H9 (cell line): ENCODE data around the gene DIAPH2. TPM values are rescaled to one million over a fixed set of nuclear protein-coding genes. Genes with fewer than 3 reads are reported as not detected.

Experiments used
- DNase-seq: peaks from one replicate; pipeline ENCODE4 v3.0.0-alpha.2; 2017
- H2AFZ ChIP-seq: one replicate; pipeline ENCODE4 v1.6.1; 2013; ENCODE audit warnings: mild to moderate bottlenecking, low read length, control low read depth, moderate library complexity
- H2AK5ac ChIP-seq: 2 replicates; pipeline ENCODE4 v1.6.1; 2013; ENCODE audit warnings: low read length, control low read depth, mixed read lengths; ENCODE audit not compliant: insufficient read length
- H2BK120ac ChIP-seq: one replicate; pipeline ENCODE4 v1.6.1; 2013; ENCODE audit warnings: low read depth, mild to moderate bottlenecking, low read length, control low read depth, inconsistent platforms; ENCODE audit not compliant: poor library complexity, severe bottlenecking
- H2BK12ac ChIP-seq: 2 replicates; pipeline ENCODE4 v1.6.1; 2013; ENCODE audit warnings: low read length, control low read depth, mixed read lengths, low read depth; ENCODE audit not compliant: insufficient read length
- H2BK15ac ChIP-seq: 2 replicates; pipeline ENCODE4 v1.6.1; 2013; ENCODE audit warnings: low read depth, low read length, control low read depth
- H2BK20ac ChIP-seq: one replicate; pipeline ENCODE4 v1.6.1; 2013; ENCODE audit warnings: low read depth, mild to moderate bottlenecking, low read length, control low read depth, inconsistent platforms; ENCODE audit not compliant: poor library complexity, severe bottlenecking
- H2BK5ac ChIP-seq: 2 replicates; pipeline ENCODE4 v1.6.1; 2013; ENCODE audit warnings: low read length, control low read depth, mixed read lengths; ENCODE audit not compliant: insufficient read length
- H3K14ac ChIP-seq: 2 replicates; pipeline ENCODE4 v1.6.1; 2013; ENCODE audit warnings: low read length, control low read depth; ENCODE audit not compliant: insufficient read depth
- H3K18ac ChIP-seq: 2 replicates; pipeline ENCODE4 v1.6.1; 2013; ENCODE audit warnings: low read depth, mild to moderate bottlenecking, mixed read lengths, low read length, control low read depth; ENCODE audit not compliant: insufficient read length
- H3K23ac ChIP-seq: 2 replicates; pipeline ENCODE4 v1.6.1; 2013; ENCODE audit warnings: low read length, control low read depth, mixed read lengths, low read depth; ENCODE audit not compliant: insufficient read length
- H3K23me2 ChIP-seq: 2 replicates; pipeline ENCODE4 v1.6.1; 2013; ENCODE audit warnings: low read depth, mild to moderate bottlenecking, mixed read lengths, low read length, control low read depth; ENCODE audit not compliant: insufficient read length, poor library complexity, severe bottlenecking
- H3K27ac ChIP-seq: 2 replicates; pipeline ENCODE4 v1.5.1; 2013; ENCODE audit warnings: low read length, control low read depth, mixed read lengths, low read depth; ENCODE audit not compliant: insufficient read length
- H3K27me3 ChIP-seq: 2 replicates; pipeline ENCODE4 v1.6.1; 2013; ENCODE audit warnings: low read length, control low read depth, inconsistent platforms; ENCODE audit not compliant: insufficient read depth
- H3K4ac ChIP-seq: 2 replicates; pipeline ENCODE4 v1.6.1; 2013; ENCODE audit warnings: low read depth, mild to moderate bottlenecking, control low read depth, inconsistent platforms, low read length, moderate library complexity
- H3K4me1 ChIP-seq: 2 replicates; pipeline ENCODE4 v1.6.1; 2013; ENCODE audit warnings: low read length, control low read depth, inconsistent platforms; ENCODE audit not compliant: insufficient read depth
- H3K4me2 ChIP-seq: 2 replicates; pipeline ENCODE4 v1.6.1; 2013; ENCODE audit warnings: low read length, control low read depth, mixed read lengths; ENCODE audit not compliant: insufficient read length, insufficient read depth
- H3K56ac ChIP-seq: 2 replicates; pipeline ENCODE4 v1.6.1; 2013; ENCODE audit warnings: low read depth, mild to moderate bottlenecking, mixed read lengths, low read length, control low read depth; ENCODE audit not compliant: insufficient read length
- H3K79me1 ChIP-seq: 2 replicates; pipeline ENCODE4 v1.6.1; 2013; ENCODE audit warnings: low read depth, mild to moderate bottlenecking, moderate library complexity, low read length, control low read depth, inconsistent platforms; ENCODE audit not compliant: insufficient read depth, poor library complexity, severe bottlenecking
- H3K79me2 ChIP-seq: 2 replicates; pipeline ENCODE4 v1.6.1; 2013; ENCODE audit warnings: low read length, control low read depth, inconsistent platforms; ENCODE audit not compliant: insufficient read depth
- H3K9ac ChIP-seq: 2 replicates; pipeline ENCODE4 v1.6.1; 2013; ENCODE audit warnings: low read length, control low read depth, mixed read lengths; ENCODE audit not compliant: insufficient read length; ENCODE audit errors: extremely low read depth
- H3K9me3 ChIP-seq: one replicate; pipeline ENCODE4 v1.6.1; 2013; ENCODE audit warnings: low read depth, low read length, inconsistent platforms; ENCODE audit not compliant: control insufficient read depth
- H3T11ph ChIP-seq: one replicate; pipeline ENCODE4 v1.6.1; 2013; ENCODE audit warnings: mild to moderate bottlenecking, low read length, control low read depth, inconsistent platforms
- H4K20me1 ChIP-seq: one replicate; pipeline ENCODE4 v1.6.1; 2013; ENCODE audit not compliant: control insufficient read depth, insufficient read length, insufficient read depth
- H4K5ac ChIP-seq: 2 replicates; pipeline ENCODE4 v1.6.1; 2013; ENCODE audit warnings: low read depth, mild to moderate bottlenecking, mixed read lengths, low read length, control low read depth; ENCODE audit not compliant: insufficient read length
- H4K8ac ChIP-seq: replicated peaks from 2 replicates; pipeline ENCODE4 v1.6.1; 2013; ENCODE audit warnings: low read length, control low read depth, mixed read lengths, low read depth; ENCODE audit not compliant: insufficient read length
- H4K91ac ChIP-seq: 2 replicates; pipeline ENCODE4 v1.6.1; 2013; ENCODE audit warnings: low read depth, mild to moderate bottlenecking, moderate library complexity, mixed read lengths, low read length, control low read depth; ENCODE audit not compliant: insufficient read length
- H3K27ac Mint-ChIP-seq, 3 experiments: 2 replicates in 2 of 3; 3 replicates in 1 of 3; pipeline ENCODE4 v1.8.0; 2020 to 2021; ENCODE audit warnings: mixed read lengths in 3 of 3, mild to moderate bottlenecking in 1 of 3, moderate library complexity in 1 of 3
- H3K27me3 Mint-ChIP-seq: 2 replicates; pipeline ENCODE4 v1.8.0; 2021; ENCODE audit warnings: low read depth, mild to moderate bottlenecking, moderate library complexity, mixed read lengths
- H3K36me3 Mint-ChIP-seq, 3 experiments: 2 replicates in 2 of 3; 3 replicates in 1 of 3; pipeline ENCODE4 v1.8.0; 2020 to 2021; ENCODE audit warnings: low read depth in 3 of 3, mixed read lengths in 3 of 3; ENCODE audit not compliant: insufficient read depth in 1 of 3
- H3K4me1 Mint-ChIP-seq, 2 experiments: 2 replicates each; pipeline ENCODE4 v1.8.0; 2020; ENCODE audit warnings: mixed read lengths in 2 of 2
- H3K4me3 Mint-ChIP-seq, 2 experiments: 2 replicates in 1 of 2; 3 replicates in 1 of 2; pipeline ENCODE4 v1.8.0; 2020 to 2021; ENCODE audit warnings: mild to moderate bottlenecking in 2 of 2, mixed read lengths in 2 of 2, moderate library complexity in 1 of 2
- H3K9me3 Mint-ChIP-seq, 2 experiments: 2 replicates in 1 of 2; 3 replicates in 1 of 2; pipeline ENCODE4 v1.8.0; 2020; ENCODE audit warnings: mild to moderate bottlenecking in 2 of 2, mixed read lengths in 2 of 2, moderate library complexity in 1 of 2
- WGBS: extraction: QIAGEN DNeasy Blood & Tissue Kit; methylation state at CpG from one replicate; pipeline ENCODE4 v1.1.7; 2013; ENCODE audit warnings: missing lambda C conversion rate, low lambda C conversion rate, mixed read lengths; ENCODE audit not compliant: insufficient read length; ENCODE audit errors: extremely low coverage; 5-methylcytosine and 5-hydroxymethylcytosine counted together
- total RNA-seq: library from RNA; stranded (reverse); gene quantifications from 2 replicates; pipeline ENCODE4 v1.2.1, GENCODE V29; 2021
- TF ChIP-seq, protein P1 (sequence below): fragments of 200-600 bp; sonication (generic); conservative IDR thresholded peaks from 3 replicates; pipeline ENCODE4 v1.8.0; 2021; ENCODE audit warnings: antibody characterized with exemption, mild to moderate bottlenecking

The DIAPH2 gene
- total RNA-seq, 1 experiment from 2014 or later = 45.4 TPM

DNA sequence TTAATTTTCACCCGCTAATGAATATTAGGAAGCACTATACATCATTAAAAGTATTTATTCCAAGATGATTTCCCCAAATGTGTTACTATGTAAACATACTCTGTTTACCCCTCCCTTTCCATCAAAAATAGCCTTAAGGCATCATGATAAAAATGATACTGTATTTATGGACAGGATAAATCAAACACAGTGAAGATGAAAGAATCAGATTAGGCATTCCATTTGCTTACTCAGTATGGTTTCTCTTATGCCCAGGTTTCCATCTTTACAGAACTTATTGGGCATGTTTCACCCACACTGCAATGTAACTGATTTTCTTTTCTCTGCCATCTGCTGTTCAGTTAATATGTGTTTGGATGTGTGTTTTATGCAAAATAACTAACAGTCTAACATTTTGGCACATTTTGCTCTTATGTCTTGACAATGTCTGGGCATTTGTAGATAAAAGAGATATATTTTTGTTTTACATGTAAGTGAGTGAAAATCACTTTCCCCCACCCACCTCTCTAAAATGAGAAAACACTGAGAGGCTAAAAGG lies 644.3 kb downstream of the DIAPH2 start:
- no peak overlapping the region for H3K9ac ChIP-seq
- H3K23ac ChIP-seq = no peak overlapping the region
- Mint-ChIP-seq H3K9me3 (no peaks in the 10 kb centered on the region), H3K4me1 (peaks cover 11 to 16% of the 10 kb centered on the region in 2 experiments; a peak in 3 of 4 replicates), H3K27me3 (no peaks in the 10 kb centered on the region), H3K4me3 (no peak overlapping the region), H3K27ac (no peak overlapping the region), H3K36me3 (peaks cover 5 to 52% (median 43%) of the 10 kb centered on the region in 3 experiments; a peak in 6 of 7 replicates)
- H2BK12ac ChIP-seq = no peak overlapping the region
- no peak overlapping the region for H2AK5ac ChIP-seq
- H3K56ac ChIP-seq = no peak overlapping the region
- no peak overlapping the region for H2BK15ac ChIP-seq
- whole genome bisulfite sequencing = no CpG with 5 or more reads among the region's 1 CpG
- no peak overlapping the region for H2AFZ ChIP-seq
- no peak overlapping the region for H3T11ph ChIP-seq
- no peak overlapping the region for H4K91ac ChIP-seq
- H2BK120ac ChIP-seq = no peak overlapping the region
- no peak for DNase-seq
- H3K14ac ChIP-seq = no peak overlapping the region
- H4K5ac ChIP-seq = no peak overlapping the region
- no peaks in the 10 kb centered on the region for H3K27me3 ChIP-seq
- H3K23me2 ChIP-seq = no peaks in the 10 kb centered on the region
- no peak overlapping the region for H3K18ac ChIP-seq
- no peak overlapping the region for H2BK20ac ChIP-seq
- H4K20me1 ChIP-seq = no peaks in the 10 kb centered on the region
- no peak overlapping the region for H3K27ac ChIP-seq
- TF ChIP-seq, protein P1, sequence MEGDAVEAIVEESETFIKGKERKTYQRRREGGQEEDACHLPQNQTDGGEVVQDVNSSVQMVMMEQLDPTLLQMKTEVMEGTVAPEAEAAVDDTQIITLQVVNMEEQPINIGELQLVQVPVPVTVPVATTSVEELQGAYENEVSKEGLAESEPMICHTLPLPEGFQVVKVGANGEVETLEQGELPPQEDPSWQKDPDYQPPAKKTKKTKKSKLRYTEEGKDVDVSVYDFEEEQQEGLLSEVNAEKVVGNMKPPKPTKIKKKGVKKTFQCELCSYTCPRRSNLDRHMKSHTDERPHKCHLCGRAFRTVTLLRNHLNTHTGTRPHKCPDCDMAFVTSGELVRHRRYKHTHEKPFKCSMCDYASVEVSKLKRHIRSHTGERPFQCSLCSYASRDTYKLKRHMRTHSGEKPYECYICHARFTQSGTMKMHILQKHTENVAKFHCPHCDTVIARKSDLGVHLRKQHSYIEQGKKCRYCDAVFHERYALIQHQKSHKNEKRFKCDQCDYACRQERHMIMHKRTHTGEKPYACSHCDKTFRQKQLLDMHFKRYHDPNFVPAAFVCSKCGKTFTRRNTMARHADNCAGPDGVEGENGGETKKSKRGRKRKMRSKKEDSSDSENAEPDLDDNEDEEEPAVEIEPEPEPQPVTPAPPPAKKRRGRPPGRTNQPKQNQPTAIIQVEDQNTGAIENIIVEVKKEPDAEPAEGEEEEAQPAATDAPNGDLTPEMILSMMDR = no peak
- no peaks in the 10 kb centered on the region; the same call in 1 of the 2 replicates for H3K4me1 ChIP-seq
- H3K4me2 ChIP-seq = no peak overlapping the region
- H3K9me3 ChIP-seq = no peaks in the 10 kb centered on the region
- no peak overlapping the region for H2BK5ac ChIP-seq
- H4K8ac ChIP-seq = no peak overlapping the region
- no peak overlapping the region for H3K4ac ChIP-seq
- peaks cover 24% of the 10 kb centered on the region; the same call in 1 of the 2 replicates for H3K79me2 ChIP-seq
- H3K79me1 ChIP-seq = peaks cover 4% of the 10 kb centered on the region
